HG02798 (cell line): Measurements from ENCODE around the gene PDE8A.
"Not testable (repeated sequence)": the region's sequence is repeated elsewhere in the genome, so short reads cannot be mapped to it uniquely, and the experiment has no call there.

Experiments used
- ATAC-seq: cut with Tn5 transposase; IDR thresholded peaks from one replicate; pipeline ENCODE4 v1.9.1; 2021; ENCODE audit warnings: mild to moderate bottlenecking; ENCODE audit not compliant: unreplicated experiment, poor library complexity

Gene PDE8A

GRCh38 chr15:84960391-84961113, 21.1 kb upstream of the PDE8A start:
- no peak for ATAC-seq

GRCh38 chr15:84961114-84961452, 20.6 kb upstream of the PDE8A start:
- ATAC-seq = no peak

DNA sequence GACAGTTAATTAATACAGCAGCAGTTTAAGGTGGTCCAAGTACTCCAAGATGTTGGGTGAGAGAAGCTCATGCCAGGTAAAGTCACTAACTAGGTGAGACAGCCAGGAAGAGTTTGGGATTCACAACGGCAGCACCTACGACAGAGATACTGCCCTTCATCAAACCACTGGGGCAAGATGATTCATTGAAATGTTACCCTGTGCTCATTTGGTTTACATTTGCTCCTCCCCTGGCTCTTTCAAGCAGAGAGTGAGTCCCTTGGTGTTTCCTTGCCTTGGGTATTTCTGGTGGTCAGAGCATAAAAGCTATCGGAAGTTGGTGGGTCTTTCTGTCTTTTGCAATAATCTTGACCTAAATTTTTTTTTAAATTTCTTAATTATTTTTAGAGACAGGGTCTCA, 19.9 kb upstream of the PDE8A start:
- no peak for ATAC-seq

GRCh38 chr15:84962955-84963354, 18.7 kb upstream of the PDE8A start:
- no peak for ATAC-seq

- no peak for ATAC-seq
Measured at GRCh38 chr15:84967380-84967779, 14.3 kb upstream of the PDE8A start.

DNA sequence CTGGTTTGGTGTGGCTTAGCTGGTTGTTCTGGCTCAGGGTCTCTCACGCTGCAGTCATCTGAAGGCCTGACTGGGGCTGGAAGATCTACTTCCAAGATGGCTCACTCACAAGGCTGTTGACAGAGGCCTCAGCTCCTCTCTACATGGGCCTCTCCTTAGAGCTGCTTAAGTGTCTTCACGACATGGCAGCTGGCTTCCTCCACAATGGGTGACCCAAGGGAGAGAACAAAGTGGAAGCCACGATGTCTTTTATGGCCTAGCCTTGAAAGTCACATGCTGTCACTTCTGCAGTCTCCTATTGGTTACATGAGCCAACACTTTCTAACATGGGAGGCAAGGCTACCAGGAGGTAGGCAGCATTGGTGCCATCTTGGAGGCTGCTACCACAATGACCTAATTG, 13.4 kb upstream of the PDE8A start:
- no peak for ATAC-seq

GRCh38 chr15:84969257-84969656, 12.4 kb upstream of the PDE8A start:
- no peak for ATAC-seq

GRCh38 chr15:84970843-84971242, 10.8 kb upstream of the PDE8A start:
- ATAC-seq = no peak

GRCh38 chr15:84973492-84974460, 7.9 kb upstream of the PDE8A start:
- ATAC-seq = no peak

DNA sequence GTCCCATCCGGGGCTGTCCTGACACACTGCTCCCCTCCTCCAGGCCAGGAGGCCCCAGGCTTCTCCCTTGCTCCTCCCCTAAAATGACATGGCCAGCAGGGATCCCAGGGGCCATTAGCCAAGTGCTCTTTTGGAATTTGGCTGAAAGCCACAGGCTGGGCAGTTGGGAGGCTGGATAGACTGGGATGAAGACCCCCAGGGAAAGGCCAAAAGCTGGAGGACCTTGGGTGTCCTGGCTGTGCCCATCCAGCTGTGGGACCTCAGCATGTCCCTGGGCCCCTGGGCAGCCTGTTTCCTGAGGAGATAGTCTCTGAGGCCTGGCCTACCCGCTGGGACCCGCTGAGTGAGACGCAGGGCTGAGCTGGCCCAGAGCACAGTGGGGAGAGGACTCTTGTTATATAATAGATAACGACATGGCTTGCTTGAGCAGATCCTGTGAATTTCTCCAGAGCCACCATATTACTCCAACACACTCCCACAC, 5.7 kb upstream of the PDE8A start:
- ATAC-seq = no peak

GRCh38 chr15:84976746-84977345, 4.8 kb upstream of the PDE8A start:
- ATAC-seq = no peak

GRCh38 chr15:84979651-84980050, 2.0 kb upstream of the PDE8A start:
- ATAC-seq = no peak

DNA sequence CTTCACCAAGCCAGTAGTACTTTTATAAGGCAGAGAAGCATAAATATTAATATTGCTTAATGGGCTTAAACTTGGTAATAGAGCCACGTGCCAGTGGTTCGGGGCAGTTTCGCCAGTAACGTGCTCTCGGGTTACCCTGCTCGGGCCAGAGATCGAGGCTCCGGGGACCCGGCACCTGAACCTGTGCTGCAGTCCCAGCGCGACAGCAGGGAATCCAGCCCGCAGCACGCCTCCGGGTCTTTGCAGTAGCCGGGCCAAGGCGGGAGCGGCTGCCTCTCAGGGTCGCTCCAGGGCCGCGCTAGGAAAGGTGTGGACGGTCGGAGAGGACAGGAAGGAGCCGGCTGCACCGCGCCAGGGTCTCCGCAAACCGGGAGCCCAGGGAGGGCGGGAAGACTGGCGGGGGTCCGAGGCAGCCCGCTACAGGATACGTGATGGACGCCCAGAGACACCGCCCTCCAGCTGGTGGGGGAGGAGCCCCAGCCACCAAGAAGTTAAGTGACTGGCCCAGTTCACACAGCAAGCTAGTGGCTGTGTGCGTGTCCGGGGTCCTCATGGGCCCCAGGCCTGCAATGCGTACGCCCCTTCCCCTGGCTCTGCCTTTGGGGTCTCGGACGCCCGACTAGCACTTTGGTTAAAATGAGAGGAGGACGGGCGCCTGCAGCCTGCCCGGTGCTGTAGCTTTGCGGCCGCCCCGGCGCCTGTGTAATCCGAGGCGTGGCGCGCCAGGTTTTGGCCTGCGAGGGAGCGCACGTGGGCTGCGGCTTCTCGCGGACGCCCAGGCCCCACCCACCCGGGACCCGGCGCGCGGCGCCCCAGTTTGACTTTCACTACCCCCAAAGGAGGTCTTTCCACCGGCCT, 1.2 kb upstream of the PDE8A start:
- ATAC-seq = peak; percentile 55

GRCh38 chr15:84981054-84981710, 474 bp upstream of the PDE8A start:
- peak; percentile 73 for ATAC-seq

DNA sequence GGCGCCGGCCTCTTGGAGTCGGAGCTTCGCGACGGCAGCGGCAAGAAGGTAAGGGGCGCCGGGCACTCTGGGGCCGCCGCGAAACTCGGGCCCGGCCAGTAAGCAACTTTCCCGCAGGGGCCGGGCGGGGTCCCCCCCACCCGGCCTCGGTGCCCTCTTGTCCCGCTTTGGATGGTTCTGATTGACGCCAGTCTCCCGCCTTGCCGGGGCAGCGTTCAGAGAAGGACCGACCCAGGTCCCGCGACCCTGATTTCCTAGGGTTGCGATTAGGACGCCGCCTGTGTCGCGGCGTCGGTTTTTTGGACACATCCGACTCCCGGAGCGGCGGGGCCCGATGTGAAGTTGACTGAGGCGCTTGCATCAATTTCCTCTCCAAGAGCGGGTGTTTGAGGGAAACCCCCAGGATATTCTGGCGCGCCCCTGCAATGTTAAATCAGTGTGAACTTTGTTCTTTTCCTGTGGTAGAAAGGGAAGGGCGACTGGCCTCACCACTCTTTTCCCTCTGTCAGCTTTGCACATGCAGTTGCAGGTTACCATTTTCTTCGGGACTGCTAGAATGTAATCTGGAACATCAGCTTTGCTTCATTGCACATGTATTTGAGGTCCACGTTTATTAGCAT, 755 bp downstream of the PDE8A start:
- no peak for ATAC-seq

- no peak for ATAC-seq
Measured at GRCh38 chr15:84983294-84983693, 1.6 kb downstream of the PDE8A start.

- no peak for ATAC-seq
Measured at GRCh38 chr15:84983711-84984110, 2.1 kb downstream of the PDE8A start.

DNA sequence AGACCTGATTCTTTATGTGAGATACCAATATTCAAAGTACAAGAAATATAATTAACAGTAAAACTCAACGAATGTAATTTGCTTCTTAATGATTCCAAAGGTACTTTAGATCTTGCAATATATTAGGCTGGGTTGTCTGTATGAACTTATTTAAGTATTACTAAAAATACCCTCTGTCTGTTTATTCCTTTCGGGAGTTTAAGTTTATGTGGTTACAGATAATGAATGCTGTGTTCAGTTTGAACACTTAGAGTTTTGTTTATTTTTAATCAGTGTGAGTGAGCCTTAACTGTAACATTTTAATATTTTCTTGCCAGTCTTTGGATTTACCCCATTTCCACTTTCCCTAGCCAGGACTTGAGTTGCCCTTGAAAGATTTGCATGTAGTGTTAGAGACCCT, 3.5 kb downstream of the PDE8A start:
- no peak for ATAC-seq

DNA sequence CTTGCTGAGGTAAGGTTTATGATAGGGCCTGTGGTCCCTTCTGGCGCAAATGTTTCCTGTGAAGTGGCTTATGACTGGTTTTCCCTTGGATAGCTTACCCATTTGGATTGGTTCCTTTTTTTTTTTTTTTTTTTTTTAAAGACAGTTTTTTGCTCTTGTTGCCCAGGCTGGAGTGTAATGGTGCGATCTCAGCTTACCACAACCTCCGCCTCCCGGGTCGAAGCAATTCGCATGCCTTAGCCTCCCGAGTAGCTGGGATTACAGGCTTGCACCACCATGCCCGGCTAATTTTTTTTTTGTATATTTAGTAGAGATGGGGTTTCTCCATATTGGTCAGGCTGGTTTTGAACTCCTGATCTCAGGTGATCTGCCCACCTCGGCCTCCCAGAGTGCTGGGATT, 5.7 kb downstream of the PDE8A start:
- not testable (repeated sequence) for ATAC-seq
